Lung (tissue), 12 donors: ENCODE data around the gene HYAL2. TPM values are rescaled to one million over a fixed set of nuclear protein-coding genes. Genes with fewer than 3 reads are reported as not detected.

ENCODE experiments used
- ATAC-seq: fragments of 200-7000 bp; cut with Tn5 transposase; one replicate; pipeline ENCODE4 v1.9.1; 2020; ENCODE audit warnings: moderate number of reproducible peaks; ENCODE audit not compliant: insufficient read depth, low FRiP score
- DNase-seq, 3 donors: peaks; one replicate each; pipeline ENCODE4 v3.0.0-alpha.2; 2013 to 2017
- H3K27ac ChIP-seq, 2 donors: one replicate each; pipeline ENCODE4 v1.5.1; 2013; ENCODE audit warnings: mild to moderate bottlenecking in 2 of 2, moderate library complexity in 2 of 2, control low read depth in 1 of 2, inconsistent platforms in 1 of 2, low read depth in 1 of 2, low read length in 1 of 2
- H3K27me3 ChIP-seq, 3 donors: one replicate each; pipeline ENCODE4 v1.5.1; 2013; ENCODE audit warnings: low read length in 2 of 3; ENCODE audit not compliant: control insufficient read depth in 3 of 3, insufficient read depth in 3 of 3
- H3K36me3 ChIP-seq, 4 donors: one replicate each; pipeline ENCODE4 v1.5.1; 2013; ENCODE audit warnings: low read length in 4 of 4, mild to moderate bottlenecking in 1 of 4, moderate library complexity in 1 of 4; ENCODE audit not compliant: control insufficient read depth in 4 of 4, insufficient read depth in 4 of 4
- H3K4me1 ChIP-seq, 5 donors: one replicate each; pipeline ENCODE4 v1.5.1; 2013; ENCODE audit warnings: low read length in 5 of 5, mild to moderate bottlenecking in 2 of 5, moderate library complexity in 1 of 5; ENCODE audit not compliant: control insufficient read depth in 5 of 5, insufficient read depth in 5 of 5
- H3K4me3 ChIP-seq: one replicate; pipeline ENCODE4 v1.5.1; 2013; ENCODE audit warnings: mild to moderate bottlenecking, control low read depth, moderate library complexity
- H3K9ac ChIP-seq, 2 donors: one replicate each; pipeline ENCODE4 v1.5.1; 2013; ENCODE audit warnings: low read length in 2 of 2, control low read depth in 1 of 2; ENCODE audit not compliant: insufficient read depth in 1 of 2
- H3K9me3 ChIP-seq, 4 donors: one replicate each; pipeline ENCODE4 v1.5.1; 2013; ENCODE audit warnings: low read length in 3 of 4, mild to moderate bottlenecking in 1 of 4, moderate library complexity in 1 of 4; ENCODE audit not compliant: control insufficient read depth in 4 of 4, insufficient read depth in 3 of 4
- WGBS, 2 donors: extraction: QIAGEN DNeasy Blood & Tissue Kit; methylation state at CpG; one replicate each; pipeline ENCODE4 v1.1.7; 2013; 5-methylcytosine and 5-hydroxymethylcytosine counted together
- polyA plus RNA-seq, 2 donors: library from polyadenylated mRNA; stranded (reverse); fragments of 200-250 nt; gene quantifications; one replicate each; pipeline ENCODE4 v1.2.1, GENCODE V29; 2013
- total RNA-seq, 2 donors: library from RNA; depleted of rRNA in 1 of 2; stranded (reverse); fragments of >200 nt in 1 of 2; gene quantifications; one replicate each; pipeline ENCODE4 v1.2.1, GENCODE V29; 2014 to 2021
- TF ChIP-seq, protein P1 (sequence below): IDR thresholded peaks from 2 replicates; pipeline ENCODE4 v1.5.1; 2012; ENCODE audit warnings: mild to moderate bottlenecking; ENCODE audit errors: control extremely low read depth, extremely low read depth
- donor health status: control.
- donor health status: control.
- donor health status: Bipolar disorder and iron deficiency.
- donor health status: healthy.
- donor health status: DM: yes; HTN: yes; CAD: no.

The HYAL2 gene
- total and polyA plus RNA-seq, 4 donors, result 94.3 to 218 (median 201) TPM

DNA sequence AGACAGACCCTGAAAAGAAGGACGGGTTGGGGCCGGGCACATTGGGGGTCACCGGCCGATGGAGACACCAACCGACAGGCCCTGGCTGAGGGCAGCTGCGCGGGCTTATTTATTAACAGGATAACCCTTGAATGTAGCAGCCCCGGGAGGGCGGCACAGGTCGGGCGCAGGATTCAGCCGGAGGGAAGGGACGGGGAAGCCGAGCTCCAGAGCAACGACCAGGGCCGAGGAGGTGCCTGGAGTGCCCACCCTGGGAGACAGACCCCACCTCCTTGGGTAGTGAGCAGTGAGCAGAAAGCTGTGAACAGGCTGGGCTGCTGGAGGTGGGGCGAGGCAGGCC lies 45.8 kb downstream of the HYAL2 start:
- no peak overlapping the region for H3K4me3 ChIP-seq

DNA sequence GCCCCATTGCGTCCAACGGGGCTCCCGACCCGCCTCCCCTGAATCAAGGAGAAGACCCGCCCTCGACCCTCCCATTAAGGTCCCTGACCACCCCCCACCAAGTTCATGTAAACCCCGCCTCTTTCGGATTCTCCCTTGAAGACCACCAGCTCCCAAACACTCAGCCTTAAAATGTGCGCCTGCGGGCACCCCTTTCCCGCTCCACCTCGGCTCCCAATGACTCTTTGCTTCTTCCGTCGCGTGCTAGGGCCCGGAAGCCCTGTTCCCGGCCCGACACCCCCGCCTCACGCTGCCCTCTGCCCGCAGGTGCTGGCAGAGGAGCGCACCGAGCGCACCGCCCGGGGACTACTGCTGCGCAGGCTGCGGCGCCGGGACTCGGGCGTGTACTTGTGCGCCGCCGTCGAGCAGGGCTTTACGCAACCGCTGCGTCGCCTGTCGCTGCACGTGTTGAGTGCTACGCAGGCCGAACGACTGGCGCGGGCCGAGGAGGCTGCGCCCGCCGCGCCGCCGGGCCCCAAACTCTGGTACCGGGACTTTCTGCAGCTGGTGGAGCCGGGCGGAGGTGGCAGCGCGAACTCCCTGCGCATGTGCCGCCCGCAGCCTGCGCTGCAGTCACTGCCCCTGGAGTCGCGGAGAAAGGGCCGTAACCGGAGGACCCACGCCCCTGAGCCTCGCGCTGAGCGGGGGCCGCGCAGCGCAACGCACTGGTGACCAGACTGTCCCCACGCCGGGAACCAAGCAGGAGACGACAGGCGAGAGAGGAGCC lies 46.4 kb downstream of the HYAL2 start:
- Histone ChIP-seq H3K36me3 (peaks cover 0 to 3% (median 0%) of the 10 kb centered on the region in 4 donors), H3K9ac (no peak overlapping the region), H3K4me3 (no peak overlapping the region), H3K9me3 (no peaks in the 10 kb centered on the region), H3K27me3 (peaks cover 0 to 38% (median 27%) of the 10 kb centered on the region in 3 donors), H3K27ac (no peak overlapping the region), H3K4me1 (peaks cover 0 to 14% (median 0%) of the 10 kb centered on the region in 5 donors)
- WGBS, 2 donors, result 30 to 61% methylated on average over 77 to 79 of the region's 79 CpGs
- TF ChIP-seq, protein P1, sequence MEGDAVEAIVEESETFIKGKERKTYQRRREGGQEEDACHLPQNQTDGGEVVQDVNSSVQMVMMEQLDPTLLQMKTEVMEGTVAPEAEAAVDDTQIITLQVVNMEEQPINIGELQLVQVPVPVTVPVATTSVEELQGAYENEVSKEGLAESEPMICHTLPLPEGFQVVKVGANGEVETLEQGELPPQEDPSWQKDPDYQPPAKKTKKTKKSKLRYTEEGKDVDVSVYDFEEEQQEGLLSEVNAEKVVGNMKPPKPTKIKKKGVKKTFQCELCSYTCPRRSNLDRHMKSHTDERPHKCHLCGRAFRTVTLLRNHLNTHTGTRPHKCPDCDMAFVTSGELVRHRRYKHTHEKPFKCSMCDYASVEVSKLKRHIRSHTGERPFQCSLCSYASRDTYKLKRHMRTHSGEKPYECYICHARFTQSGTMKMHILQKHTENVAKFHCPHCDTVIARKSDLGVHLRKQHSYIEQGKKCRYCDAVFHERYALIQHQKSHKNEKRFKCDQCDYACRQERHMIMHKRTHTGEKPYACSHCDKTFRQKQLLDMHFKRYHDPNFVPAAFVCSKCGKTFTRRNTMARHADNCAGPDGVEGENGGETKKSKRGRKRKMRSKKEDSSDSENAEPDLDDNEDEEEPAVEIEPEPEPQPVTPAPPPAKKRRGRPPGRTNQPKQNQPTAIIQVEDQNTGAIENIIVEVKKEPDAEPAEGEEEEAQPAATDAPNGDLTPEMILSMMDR, result no peak
- no peak for ATAC-seq
- no peak for DNase-seq

More for the DNA sequence above, 45.8 kb downstream of the HYAL2 start:
- peaks cover 0 to 2% (median 0%) of the 10 kb centered on the region in 4 donors for H3K36me3 ChIP-seq
- H3K9me3 ChIP-seq, result no peaks in the 10 kb centered on the region
- 79 to 86% methylated on average over 17 of the region's 17 CpGs for WGBS, 2 donors
- H3K9ac ChIP-seq, result no peak overlapping the region
- H3K27ac ChIP-seq, result no peak overlapping the region
- ATAC-seq, result no peak
- TF ChIP-seq, protein P1, result no peak
- peaks cover 0 to 38% (median 27%) of the 10 kb centered on the region in 3 donors for H3K27me3 ChIP-seq
- H3K4me1 ChIP-seq, result peaks cover 0 to 14% (median 0%) of the 10 kb centered on the region in 5 donors
- DNase-seq, result no peak

GRCh38 chr3:50275141-50275995 lies 47.2 kb downstream of the HYAL2 start:
- Histone ChIP-seq H3K9ac (no peak overlapping the region), H3K4me1 (peaks cover 0 to 14% (median 5%) of the 10 kb centered on the region in 5 donors)
- DNase-seq, result no peak

More at GRCh38 chr3:50275141-50275995, 47.2 kb downstream of the HYAL2 start:
- WGBS, 2 donors, result 26 to 58% methylated on average over 64 to 65 of the region's 65 CpGs
- ATAC-seq, result no peak
- TF ChIP-seq, protein P1, result no peak
- Histone ChIP-seq H3K4me3 (no peak overlapping the region), H3K9me3 (no peaks in the 10 kb centered on the region), H3K36me3 (peaks cover 0 to 3% (median 0%) of the 10 kb centered on the region in 4 donors), H3K27ac (no peak overlapping the region), H3K27me3 (peaks cover 0 to 38% (median 27%) of the 10 kb centered on the region in 3 donors)
